Right kidney (tissue), 1 donor: ENCODE measurements around the gene SPCS3.
A peak's percentile ranks its signal among the peaks of the same experiment; 100 is the strongest.
"Not testable (repeated sequence)": the region's sequence is repeated elsewhere in the genome, so short reads cannot be mapped to it uniquely, and the experiment has no call there.

Experiments used
- DNase-seq: peaks from one replicate; pipeline ENCODE4 v3.0.0-alpha.2; 2016

The SPCS3 gene

DNA sequence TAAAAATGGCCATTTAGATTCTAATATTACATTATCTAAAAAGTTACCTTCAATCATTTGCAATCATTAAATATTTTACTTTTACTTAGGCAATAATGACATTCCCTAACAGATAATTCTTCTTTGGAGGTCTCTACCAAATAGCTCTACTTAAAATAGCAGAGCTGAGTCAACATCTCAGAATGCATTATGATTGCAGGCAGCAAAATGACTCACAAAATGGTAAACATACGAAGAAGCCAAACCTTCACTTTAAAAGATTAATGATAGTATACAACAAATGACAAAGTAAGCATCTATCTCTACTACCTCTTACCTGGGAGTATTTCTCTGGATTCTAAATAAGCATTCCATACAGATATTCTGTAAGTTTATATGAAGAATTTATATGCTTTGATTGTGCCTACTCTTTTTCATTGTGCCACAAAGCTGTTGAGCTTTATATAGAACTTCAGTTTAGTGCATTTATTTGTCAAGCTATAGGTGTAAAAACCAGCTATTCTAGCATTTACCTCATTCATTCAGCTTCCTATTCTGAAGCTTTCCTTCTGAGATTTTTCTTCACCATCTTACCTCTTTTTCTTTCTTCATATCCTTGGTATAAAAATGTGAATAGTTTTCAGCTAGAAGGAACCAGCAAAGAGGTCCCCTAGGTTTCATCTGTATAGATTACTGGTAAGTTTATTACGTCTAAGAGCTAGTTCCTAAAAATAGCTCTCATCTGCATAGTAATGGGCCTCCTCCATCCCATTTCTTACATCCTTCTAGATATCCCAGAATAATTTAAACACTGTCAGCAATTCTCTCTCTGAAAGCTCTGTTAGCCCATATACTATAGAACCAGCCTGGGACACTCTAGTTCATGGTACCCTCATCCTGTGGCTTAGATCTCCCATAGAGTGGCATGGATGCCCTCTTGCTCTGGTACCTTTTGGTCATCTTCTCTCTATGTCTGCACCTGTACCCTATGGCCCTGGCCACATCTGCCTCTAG, 17.2 kb upstream of the SPCS3 start:
- no peak for DNase-seq

DNA sequence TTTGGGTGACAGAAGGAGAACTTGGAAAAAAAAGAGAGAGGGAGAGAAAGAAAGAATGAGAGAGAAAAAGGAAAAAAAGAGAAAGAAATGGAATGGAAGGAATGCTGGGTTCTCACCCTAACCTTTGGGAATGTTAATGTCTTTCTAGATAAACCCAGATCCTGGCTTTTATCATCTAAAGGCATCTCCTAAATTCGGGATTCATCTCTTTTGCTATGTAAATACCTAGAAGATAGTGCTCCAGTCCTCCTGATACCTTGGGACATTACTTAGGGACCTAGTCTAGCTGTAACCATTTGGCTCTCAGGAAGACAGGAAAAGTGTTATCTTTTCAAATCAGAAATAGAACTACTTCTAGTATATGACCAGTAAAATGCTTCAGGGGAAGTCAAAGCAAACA, 15.8 kb upstream of the SPCS3 start:
- DNase-seq: no peak

DNA sequence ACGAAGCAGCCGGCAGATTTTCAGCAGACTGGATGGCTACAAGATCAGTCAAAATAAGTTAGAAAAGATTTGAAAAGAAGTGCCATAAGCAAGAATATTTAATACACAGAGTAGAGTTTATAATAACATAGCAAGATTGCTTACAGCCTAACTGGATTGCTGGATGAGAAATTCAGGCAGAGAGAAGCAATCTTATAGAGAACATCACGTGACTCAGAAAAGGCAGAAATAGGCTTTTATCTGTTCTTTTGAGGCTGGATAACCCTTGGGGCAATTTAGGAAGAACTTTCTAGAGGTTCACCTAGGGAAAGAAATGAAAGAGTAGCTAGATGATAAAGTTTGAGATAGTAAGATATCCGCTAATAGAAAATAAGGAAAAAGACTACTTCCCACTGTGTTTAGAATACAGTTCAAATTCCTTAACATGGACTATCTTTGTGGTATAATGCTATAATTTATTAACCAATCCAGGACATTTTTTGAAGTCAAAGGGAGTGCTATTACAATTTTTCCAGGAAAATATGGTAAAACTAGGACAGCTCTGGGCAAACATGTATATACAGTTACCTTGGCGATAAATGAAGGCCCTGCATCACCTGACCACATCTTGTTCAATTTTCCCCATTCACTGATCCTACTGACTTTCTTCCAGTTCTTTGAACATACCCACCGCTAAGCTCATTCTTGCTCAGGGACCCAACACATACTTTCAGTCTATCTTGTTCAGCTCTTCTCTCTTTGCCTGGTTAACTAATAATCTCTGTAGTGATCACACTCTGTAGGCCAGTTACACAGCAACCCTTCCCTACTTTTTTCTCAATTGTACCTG, 12.7 kb upstream of the SPCS3 start:
- DNase-seq: peak; percentile 11

DNA sequence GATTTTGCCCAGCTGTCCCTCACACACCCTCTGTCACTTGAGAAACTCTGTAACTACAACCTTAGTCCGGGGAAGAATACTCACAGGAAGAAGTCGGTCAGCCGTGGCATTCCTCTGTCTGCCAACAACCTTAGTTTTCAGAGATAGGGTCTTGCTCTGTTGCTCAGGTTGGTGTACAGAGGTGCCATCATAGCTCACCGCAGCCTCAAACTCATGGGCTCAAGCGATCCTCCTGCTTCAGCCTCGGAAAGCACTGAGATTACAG, 12.2 kb upstream of the SPCS3 start:
- no peak for DNase-seq

DNA sequence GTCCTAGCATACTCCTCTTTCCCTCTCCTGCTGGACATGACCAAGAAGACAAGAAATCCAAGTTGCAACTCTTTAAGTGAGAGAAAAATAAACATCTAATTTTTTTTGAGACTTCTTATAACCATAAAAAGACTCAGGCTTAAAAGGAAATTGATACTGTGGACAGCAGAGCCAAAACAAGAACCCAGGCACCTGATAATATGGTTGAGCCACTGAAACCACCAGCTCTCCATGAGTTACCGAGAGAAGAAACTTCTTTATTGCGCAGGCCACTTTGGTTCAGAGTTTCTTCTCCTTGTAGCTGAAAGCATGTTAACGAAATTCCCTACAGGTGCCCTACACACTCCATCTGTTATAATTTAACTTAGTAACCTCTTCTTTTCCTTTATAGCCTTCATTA, 11.3 kb upstream of the SPCS3 start:
- DNase-seq: no peak

DNA sequence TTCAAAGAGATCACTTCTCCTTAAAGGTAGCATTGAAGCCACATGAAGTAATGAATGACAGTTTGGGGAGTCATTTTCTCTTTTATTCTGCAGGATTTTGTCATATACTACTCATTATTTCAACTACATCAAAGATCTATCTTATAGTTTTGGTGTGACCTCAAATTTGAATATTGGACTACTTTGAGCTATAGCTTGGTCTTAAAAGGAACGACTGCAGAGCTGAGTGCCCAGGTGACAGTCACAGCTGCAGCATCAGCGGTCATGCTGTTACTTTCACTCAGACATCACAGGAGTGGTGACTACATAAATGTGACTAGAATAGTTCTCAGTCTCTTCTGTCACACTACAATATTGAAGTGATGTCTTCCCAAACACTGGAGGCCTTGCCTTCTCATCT, 10.7 kb upstream of the SPCS3 start:
- no peak for DNase-seq

DNA sequence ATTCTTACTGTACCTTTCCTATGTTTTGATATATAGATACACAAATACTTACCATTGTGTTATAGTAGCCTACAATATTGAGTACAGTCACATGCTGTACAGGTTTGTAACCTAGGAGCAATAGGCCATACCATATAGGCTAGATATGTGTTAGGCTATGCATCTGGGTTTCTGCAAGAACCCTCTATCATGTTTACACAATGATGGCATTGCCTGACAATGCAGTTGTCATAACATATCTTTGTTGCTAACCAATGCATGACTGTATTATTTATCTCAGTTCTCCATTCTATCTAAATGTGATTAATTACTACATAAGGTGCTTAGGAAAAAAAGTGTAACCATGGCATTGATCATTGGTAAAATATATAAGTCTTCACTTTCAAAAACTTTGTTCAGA, 10.0 kb upstream of the SPCS3 start:
- DNase-seq: no peak

DNA sequence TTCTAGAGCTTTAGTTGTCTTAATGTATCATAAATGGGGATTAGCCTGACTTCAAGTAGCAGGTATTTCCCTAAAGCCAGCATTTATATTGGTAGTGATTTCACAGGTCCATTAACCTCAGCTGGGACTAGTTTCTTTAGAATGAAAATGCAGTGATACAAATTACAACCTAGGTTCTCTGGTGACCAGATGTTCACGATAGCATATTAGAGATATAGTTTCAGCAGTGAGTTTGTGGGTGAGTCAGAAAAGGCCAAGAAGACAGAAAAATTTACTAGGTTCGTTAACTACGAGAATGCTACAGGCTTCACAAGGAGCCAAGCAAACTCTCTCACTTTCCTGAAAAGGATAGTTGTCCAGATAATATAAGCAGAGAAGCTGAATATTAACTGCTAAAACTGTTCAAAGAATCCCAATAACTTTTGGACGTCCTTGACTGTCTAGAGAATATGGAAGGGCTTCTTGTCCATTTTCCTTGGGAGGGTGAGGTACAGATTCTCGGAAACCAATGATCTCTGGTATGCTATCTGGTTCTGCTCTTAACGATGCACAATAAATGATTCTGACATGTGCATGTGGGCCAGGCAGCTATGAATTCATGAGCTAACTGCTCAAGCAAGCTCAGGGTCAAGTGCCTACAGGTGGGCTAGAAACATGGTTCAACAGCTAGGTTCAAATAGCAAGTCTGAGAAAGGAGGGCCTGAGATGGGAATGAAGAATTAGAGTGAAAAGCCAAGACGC, 6.0 kb upstream of the SPCS3 start:
- no peak for DNase-seq

DNA sequence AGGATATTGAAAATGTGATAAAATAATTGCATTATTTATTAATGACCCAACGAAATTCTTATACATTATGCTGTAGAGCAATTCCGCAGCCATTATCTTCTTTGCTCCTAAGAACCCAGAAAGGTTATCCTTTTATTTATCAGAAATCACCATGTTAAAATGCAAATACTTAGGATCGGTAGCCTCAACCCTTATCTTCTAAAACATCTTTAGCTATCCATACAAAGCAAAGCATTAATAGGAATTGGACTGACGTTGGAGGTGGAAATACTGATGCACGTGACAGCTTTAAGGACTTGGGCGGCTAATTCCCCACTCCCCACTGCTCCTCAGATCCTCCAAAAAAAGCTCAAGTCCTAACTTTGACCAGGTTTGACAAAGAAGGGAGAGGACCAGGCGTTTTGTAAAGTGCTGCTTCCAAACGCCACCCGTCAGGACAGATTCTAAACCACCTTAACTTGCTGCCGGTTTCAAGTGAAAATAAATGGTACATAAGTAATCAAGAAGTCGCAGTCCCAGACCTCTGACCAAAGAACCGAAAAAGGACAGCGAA, 539 bp upstream of the SPCS3 start:
- DNase-seq: no peak

DNA sequence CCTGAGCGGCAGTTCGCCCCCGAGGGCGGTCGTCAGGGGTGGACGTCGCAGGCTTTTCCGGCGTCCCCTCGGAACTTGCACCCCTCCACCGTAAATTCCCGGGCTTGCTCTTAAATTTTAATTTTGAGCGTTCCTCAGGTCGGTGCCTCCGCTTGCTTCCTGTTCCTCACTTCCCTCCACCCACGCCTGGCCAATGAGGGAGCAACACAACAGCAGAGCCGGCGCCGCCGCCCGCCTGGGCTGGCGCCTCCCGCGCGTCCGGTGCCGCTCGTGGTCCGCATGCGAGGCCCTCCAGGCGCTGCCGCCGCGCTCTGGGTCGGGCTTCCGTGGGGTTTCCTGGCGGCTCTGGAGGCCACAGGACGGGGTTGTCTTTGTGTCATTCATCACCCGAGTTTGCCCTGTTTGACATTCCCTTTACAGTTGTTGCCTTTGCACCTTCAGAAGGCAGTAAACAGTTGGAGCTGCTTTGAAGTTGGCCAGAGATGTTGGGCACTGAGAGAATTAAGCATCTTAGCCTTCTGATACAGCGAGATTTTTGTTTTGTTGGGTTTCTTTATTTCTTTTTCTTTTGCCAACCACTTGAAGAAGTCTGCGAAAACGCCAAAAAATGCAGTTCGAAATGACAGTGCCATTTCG, 692 bp downstream of the SPCS3 start:
- peak; percentile 91 for DNase-seq

DNA sequence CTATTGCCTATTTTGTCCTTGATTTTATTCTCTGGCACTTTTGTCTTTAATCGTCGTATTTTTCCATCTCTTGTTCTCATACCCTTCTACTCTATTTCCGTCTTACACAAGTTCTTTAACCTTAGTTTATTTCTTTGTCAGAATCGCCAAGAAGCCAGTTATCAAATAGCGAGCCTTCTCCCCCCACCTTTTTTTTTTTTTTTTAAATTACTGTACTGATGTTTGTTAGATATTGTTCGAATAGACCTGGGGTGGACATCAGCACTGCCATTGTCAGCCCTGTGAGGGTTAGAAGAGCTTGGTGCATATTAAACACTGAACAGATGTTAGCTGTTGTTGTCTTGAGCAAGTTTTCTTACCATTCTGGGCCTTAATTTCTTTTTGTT, 1.2 kb downstream of the SPCS3 start:
- DNase-seq: no peak

DNA sequence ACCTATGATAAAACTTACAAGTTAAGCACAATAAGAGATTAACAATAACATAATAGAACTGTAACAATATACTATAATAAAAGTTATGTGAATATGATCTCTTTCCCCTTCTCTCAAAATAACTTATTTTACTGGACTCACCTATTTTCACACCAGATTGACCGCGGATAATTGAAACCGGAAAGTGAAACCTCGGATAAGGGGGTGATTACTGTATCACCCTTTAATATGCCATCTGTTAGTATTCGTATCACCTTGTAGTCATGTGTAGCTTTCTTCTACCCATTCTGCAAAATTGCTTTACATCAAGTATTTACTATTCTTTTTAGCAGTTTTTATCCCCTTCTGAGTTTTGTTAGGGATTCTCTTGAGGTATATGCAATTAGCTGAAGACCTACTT, 1.8 kb downstream of the SPCS3 start:
- DNase-seq: no peak

DNA sequence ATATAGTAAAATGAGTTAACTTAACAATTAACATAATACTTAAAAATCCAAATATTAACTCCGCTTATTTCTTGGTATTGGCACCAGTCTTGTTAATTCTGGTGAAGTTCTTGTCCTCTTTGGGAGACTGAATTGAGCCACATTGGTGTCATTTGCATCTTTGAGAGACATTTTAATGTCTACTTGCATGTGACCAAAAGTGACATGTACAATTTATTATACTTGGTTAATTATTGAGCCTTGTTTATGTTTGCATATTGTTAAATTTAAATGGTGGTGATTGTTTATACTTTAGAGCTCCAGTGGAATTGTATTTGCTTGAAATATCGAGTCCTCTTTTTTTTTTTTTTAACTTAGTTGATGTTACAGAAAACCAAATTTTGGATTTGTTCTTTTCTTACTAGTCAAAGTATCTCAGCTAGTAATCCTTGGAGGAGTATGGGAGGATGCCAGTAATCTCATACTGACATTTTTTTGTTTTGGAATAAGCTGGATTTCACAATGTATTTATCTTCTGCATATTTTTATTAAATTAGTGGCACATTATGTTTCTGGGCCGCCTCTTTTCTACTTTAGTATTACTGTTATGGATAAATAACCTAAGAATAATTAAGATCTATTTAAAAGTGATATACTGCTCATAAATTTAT, 3.9 kb downstream of the SPCS3 start:
- DNase-seq: no peak

DNA sequence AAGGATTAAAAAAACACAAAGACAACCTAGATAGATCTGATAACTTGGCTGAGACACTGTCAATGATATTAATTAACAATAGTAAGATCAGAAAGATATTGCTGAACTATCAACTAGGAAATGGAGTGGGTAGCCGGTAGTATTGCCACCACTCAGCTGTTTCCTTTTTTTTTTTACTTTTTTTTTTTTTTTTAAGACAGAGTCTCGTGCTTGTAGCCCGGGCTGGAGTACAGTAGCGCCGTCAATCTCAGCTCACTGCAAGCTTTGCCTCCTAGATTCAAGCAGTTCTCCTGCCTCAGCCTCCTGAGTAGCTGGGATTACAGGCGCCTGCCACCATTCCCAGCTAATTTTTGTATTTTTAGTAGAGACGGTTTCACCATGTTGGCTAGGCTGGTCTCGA, 5.1 kb downstream of the SPCS3 start:
- not testable (repeated sequence) for DNase-seq

DNA sequence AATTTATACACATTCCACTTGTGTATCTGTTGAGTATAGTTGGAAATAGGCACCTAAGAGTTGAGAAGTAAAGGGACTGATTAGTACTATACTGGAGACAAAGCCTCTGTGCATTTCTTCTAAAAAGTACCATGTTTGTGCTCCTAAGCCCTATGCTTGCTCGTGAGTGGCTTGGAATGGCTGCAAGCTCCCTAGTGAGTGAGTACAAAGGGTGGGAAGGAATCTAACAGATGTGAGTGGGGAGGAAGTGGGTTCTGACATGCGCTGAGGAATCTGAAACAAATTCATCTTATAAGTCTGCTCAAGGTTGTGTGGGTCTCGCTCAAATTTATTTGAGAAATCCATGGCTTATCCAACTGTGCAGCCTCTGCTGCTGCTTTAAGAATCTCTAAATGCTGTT, 13.3 kb downstream of the SPCS3 start:
- no peak for DNase-seq

DNA sequence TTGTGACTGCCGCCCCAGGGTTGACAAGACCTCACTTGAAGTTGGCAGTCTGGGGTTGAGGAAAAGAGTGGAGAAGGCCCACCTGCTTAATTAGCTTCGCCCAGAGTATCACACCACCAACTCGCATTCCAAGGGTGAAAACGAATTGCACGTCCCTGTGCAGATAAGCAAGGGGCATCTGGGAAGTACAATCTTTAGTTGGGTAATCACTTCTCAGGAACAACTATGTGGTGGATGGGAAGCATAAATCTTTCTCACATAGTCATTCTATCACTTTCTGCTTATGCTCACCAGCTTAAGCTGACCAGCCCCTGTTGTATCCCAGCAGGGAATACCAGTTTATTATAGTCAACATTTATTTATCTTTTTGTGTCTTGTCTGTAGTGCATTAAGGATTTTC, 14.3 kb downstream of the SPCS3 start:
- no peak for DNase-seq

DNA sequence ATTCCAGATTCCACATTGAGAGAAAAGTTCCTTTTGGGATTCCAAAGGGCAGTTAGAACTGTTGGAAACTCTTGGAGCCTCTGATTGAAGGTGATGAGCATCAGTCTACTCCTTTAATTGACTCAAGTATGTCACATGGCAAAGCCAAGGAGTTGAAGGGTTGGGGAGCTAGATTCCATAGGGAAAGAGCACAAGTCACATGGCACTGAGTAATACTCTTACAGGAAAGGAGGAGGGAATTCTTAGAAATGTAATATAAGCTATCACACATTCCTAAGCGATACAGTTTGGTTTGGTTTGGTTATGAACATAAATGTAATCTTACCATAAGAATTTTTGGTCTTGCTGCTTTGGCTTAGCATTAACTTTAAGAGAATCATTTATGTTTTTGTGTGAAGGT, 15.7 kb downstream of the SPCS3 start:
- no peak for DNase-seq

DNA sequence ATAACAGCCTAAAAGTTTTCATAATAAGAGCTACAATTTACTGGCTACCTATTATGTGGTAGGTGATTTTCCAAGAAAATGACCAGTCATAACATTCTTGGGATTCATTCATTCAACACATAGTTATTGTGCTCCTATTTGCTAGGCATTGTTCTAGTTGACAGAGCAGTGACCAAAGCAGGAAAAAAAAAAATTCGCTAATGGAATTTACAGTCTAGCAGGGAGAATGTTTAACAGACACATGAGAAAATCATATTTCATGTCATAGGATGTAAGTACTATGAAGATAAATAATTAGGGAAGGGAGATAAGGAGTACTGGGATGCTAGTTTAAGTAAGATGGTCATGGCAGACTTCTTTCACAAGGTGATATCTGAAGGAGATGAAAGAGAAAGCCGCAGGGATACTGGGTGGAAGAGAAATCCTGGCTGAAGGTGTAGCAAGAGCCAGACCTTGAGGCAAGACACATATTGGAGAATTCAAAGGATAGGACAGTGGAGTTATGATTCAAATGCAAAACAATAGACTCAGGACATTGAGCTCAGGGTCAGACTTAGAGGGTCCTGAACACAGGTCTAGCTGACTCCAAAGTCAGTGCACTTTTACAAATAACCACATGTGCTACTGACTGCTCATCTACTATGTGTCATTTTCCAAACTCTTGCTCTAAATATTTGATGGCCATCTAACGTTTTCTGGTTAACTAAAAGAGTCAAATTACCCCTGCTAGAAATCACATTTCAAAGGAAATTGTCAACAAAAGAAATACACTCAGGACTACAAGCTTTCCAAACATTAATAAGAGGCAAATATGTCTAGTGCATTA, 20.4 kb downstream of the SPCS3 start:
- DNase-seq: no peak

DNA sequence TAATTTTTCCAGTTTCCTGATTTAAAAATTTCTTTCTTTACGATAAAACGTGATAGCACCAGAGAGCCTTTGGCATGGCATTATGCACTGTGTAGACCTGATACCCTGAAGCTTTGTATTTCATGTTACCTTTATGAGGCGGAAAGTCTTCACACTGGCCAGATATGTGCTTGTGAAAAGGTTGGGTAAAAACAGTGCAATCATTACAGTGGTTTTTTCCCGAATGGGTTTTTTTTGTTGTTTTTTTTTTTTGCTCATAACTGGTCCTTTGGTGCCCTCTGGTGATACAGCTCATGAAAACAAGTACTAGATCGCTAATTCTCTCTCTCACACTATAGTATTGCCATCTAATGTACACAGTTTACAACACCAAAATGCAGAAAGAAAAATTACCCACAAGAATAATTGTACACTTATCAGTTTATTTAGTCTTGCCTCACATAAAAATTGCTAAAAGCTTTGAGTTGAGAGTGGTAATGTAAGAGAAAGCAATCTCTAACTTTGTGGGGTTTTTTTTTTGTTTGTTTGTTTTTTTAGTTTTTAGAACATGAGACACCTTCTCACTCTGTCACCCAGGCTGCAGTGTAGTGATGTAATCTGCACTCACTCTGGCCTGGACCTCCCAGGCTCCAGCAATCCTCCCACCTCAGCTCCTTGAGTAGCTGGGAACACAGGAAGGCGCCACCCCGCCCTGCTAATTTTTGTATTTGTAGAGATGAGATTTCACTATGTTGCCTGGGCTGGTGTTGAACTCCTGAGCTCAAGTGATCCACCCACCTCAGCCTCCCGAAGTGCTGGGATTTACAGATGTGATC, 21.3 kb downstream of the SPCS3 start:
- DNase-seq: peak; percentile 31

DNA sequence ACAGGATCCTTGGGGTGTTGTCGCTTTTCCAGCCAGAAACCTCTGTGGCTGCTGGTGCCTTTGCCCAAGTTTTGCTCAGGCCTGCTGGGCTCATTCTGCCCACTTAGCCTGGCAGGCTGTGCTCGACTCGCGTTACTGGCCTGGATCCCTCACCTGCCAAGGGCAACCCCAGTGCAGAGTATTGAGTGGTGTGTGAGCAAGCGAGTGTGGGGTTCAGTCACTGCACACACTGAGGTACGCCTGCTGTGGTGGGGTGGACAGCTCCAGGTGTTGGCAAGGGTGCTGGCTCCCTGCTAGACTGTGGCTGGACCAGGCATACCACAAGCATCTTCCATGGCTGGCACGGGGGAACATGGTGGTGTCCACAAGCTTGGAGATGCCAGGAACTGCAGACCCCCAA, 22.6 kb downstream of the SPCS3 start:
- no peak for DNase-seq
